ENCODE results near the gene RBM25.
"Not testable (repeated sequence)": the region's sequence is repeated elsewhere in the genome, so short reads cannot be mapped to it uniquely, and the experiment has no call there.

RBM25 gene

GRCh38 chr14:73168274-73168673, 109.9 kb downstream of the RBM25 start:
- Histone ChIP-seq H3K27me3 (ENCODE audit: insufficient read depth, poor library complexity, severe bottlenecking) (no peaks in the 10 kb centered on the region), H3K36me3 (ENCODE audit: low read depth) (peaks cover 72% of the 10 kb centered on the region), H3K4me3 (ENCODE audit: severe bottlenecking) (no peak overlapping the region), H3K27ac (ENCODE audit: poor library complexity, severe bottlenecking) (no peak overlapping the region), H3K4me1 (ENCODE audit: insufficient read depth, poor library complexity, severe bottlenecking) (no peaks in the 10 kb centered on the region), H3K9me3 (ENCODE audit: severe bottlenecking) (no peaks in the 10 kb centered on the region)
- DNase-seq (ENCODE audit: low spot score) (no peak), ATAC-seq (ENCODE audit: low read depth) (no peak)
- TF ChIP-seq, protein P1, sequence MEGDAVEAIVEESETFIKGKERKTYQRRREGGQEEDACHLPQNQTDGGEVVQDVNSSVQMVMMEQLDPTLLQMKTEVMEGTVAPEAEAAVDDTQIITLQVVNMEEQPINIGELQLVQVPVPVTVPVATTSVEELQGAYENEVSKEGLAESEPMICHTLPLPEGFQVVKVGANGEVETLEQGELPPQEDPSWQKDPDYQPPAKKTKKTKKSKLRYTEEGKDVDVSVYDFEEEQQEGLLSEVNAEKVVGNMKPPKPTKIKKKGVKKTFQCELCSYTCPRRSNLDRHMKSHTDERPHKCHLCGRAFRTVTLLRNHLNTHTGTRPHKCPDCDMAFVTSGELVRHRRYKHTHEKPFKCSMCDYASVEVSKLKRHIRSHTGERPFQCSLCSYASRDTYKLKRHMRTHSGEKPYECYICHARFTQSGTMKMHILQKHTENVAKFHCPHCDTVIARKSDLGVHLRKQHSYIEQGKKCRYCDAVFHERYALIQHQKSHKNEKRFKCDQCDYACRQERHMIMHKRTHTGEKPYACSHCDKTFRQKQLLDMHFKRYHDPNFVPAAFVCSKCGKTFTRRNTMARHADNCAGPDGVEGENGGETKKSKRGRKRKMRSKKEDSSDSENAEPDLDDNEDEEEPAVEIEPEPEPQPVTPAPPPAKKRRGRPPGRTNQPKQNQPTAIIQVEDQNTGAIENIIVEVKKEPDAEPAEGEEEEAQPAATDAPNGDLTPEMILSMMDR (IDR thresholded peaks at IDR 0.05; ENCODE audit: poor library complexity, severe bottlenecking), result no peak

DNA sequence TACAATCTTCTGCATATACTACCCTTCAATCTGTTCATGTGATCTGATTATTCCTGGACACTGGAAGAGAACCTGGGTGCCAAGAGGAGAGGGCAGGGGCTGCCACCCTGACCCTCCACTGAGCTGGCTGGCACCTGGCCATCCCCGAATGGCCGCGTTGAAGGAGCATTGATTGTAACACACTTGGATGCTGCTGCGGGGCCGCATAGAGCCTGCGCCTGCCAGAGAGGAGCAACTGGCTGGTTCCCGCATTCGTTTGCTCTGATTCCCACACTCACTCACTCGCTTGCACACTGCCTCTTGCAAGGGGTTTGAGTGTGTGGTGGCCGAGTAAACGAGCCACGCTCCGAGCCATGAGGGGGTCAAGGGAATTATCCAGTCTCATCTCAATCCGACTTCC, 110.4 kb downstream of the RBM25 start:
- Histone ChIP-seq H3K9me3 (ENCODE audit: severe bottlenecking) (no peaks in the 10 kb centered on the region), H3K4me3 (ENCODE audit: severe bottlenecking) (no peak overlapping the region), H3K27ac (ENCODE audit: poor library complexity, severe bottlenecking) (no peak overlapping the region), H3K27me3 (ENCODE audit: insufficient read depth, poor library complexity, severe bottlenecking) (no peaks in the 10 kb centered on the region), H3K36me3 (ENCODE audit: low read depth) (peaks cover 74% of the 10 kb centered on the region), H3K4me1 (ENCODE audit: insufficient read depth, poor library complexity, severe bottlenecking) (no peaks in the 10 kb centered on the region)
- DNase-seq (ENCODE audit: low spot score) (no peak), ATAC-seq (ENCODE audit: low read depth) (no peak)
- TF ChIP-seq, protein P1 (IDR thresholded peaks at IDR 0.05; ENCODE audit: poor library complexity, severe bottlenecking), result no peak

- DNase-seq (ENCODE audit: low spot score); H3K27ac ChIP-seq (ENCODE audit: poor library complexity, severe bottlenecking); H3K9me3 ChIP-seq (ENCODE audit: severe bottlenecking): not testable (repeated sequence)
Measured at GRCh38 chr14:73169855-73170254, 111.5 kb downstream of the RBM25 start.

DNA sequence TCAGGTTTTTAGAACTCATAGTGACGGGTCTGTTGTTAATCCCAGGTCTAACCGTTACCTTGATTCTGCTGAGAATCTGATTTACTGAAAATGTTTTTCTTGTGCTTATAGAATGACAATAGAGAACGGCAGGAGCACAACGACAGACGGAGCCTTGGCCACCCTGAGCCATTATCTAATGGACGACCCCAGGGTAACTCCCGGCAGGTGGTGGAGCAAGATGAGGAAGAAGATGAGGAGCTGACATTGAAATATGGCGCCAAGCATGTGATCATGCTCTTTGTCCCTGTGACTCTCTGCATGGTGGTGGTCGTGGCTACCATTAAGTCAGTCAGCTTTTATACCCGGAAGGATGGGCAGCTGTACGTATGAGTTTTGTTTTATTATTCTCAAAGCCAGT, 112.4 kb downstream of the RBM25 start:
- peaks cover 75% of the 10 kb centered on the region for H3K36me3 ChIP-seq (ENCODE audit: low read depth)

More at GRCh38 chr14:73169855-73170254, 111.5 kb downstream of the RBM25 start:
- not testable (repeated sequence) for ATAC-seq (ENCODE audit: low read depth); H3K27me3 ChIP-seq (ENCODE audit: insufficient read depth, poor library complexity, severe bottlenecking); H3K4me3 ChIP-seq (ENCODE audit: severe bottlenecking); H3K4me1 ChIP-seq (ENCODE audit: insufficient read depth, poor library complexity, severe bottlenecking)
- H3K36me3 ChIP-seq (ENCODE audit: low read depth), result peaks cover 74% of the 10 kb centered on the region

GRCh38 chr14:73172500-73172899, 114.2 kb downstream of the RBM25 start:
- Histone ChIP-seq H3K4me1 (ENCODE audit: insufficient read depth, poor library complexity, severe bottlenecking) (no peaks in the 10 kb centered on the region), H3K27ac (ENCODE audit: poor library complexity, severe bottlenecking) (no peak overlapping the region), H3K36me3 (ENCODE audit: low read depth) (peaks cover 81% of the 10 kb centered on the region), H3K9me3 (ENCODE audit: severe bottlenecking) (no peaks in the 10 kb centered on the region), H3K27me3 (ENCODE audit: insufficient read depth, poor library complexity, severe bottlenecking) (no peaks in the 10 kb centered on the region), H3K4me3 (ENCODE audit: severe bottlenecking) (no peak overlapping the region)
- DNase-seq (ENCODE audit: low spot score) (no peak), ATAC-seq (ENCODE audit: low read depth) (0 out of 3 replicates have a peak, but pooled peaks have one; percentile 19)
- TF ChIP-seq, protein P1 (IDR thresholded peaks at IDR 0.05; ENCODE audit: poor library complexity, severe bottlenecking), result no peak

More for the DNA sequence above, 112.4 kb downstream of the RBM25 start:
- Histone ChIP-seq H3K27ac (ENCODE audit: poor library complexity, severe bottlenecking) (no peak overlapping the region), H3K9me3 (ENCODE audit: severe bottlenecking) (no peaks in the 10 kb centered on the region), H3K4me3 (ENCODE audit: severe bottlenecking) (no peak overlapping the region), H3K27me3 (ENCODE audit: insufficient read depth, poor library complexity, severe bottlenecking) (no peaks in the 10 kb centered on the region), H3K4me1 (ENCODE audit: insufficient read depth, poor library complexity, severe bottlenecking) (no peaks in the 10 kb centered on the region)
- TF ChIP-seq, protein P1 (IDR thresholded peaks at IDR 0.05; ENCODE audit: poor library complexity, severe bottlenecking), result no peak
- no peak for ATAC-seq (ENCODE audit: low read depth)
- no peak for DNase-seq (ENCODE audit: low spot score)
